Esophagus squamous epithelium (tissue), 5 donors: ENCODE results near the gene HNRNPA3. TPM values are rescaled to one million over a fixed set of nuclear protein-coding genes. Genes with fewer than 3 reads are reported as not detected.

Experiments
- DNase-seq: peaks from one replicate; lab custom pipeline; 2025; lab: John Stamatoyannopoulos, UW
- H3K27ac ChIP-seq, 4 donors: fragments of 200-600 bp; sonication (generic); one replicate each; pipeline ENCODE4 v1.5.1; 2016 to 2019; ENCODE audit warnings: mild to moderate bottlenecking in 1 of 4
- H3K27me3 ChIP-seq, 4 donors: fragments of 200-600 bp; sonication (generic); 1 replicate in 3 of 4; 2 replicates in 1 of 4; pipeline versions ENCODE4 v1.5.1 to v1.6.0; 2017 to 2021; ENCODE audit warnings: antibody characterized with exemption in 1 of 4
- H3K36me3 ChIP-seq, 3 donors: fragments of 200-600 bp; sonication (generic); one replicate each; pipeline ENCODE4 v1.5.1; 2016 to 2019
- H3K4me1 ChIP-seq, 3 donors: fragments of 200-600 bp; sonication (generic); one replicate each; pipeline ENCODE4 v1.5.1; 2017 to 2019
- H3K4me3 ChIP-seq, 4 donors: fragments of 200-600 bp; sonication (generic); 1 replicate in 3 of 4; 2 replicates in 1 of 4; pipeline ENCODE4 v1.5.1; 2016 to 2019; ENCODE audit warnings: mild to moderate bottlenecking in 2 of 4, moderate library complexity in 1 of 4
- H3K9me3 ChIP-seq, 3 donors: fragments of 200-600 bp; sonication (generic); one replicate each; pipeline ENCODE4 v1.5.1; 2016 to 2019
- CTCF ChIP-seq, 6 experiments: fragments of 450-650 bp in 4 of 6; fragments of 200-600 bp in 2 of 6; sonication (generic) in 2 of 6; IDR thresholded peaks; one replicate each; pipeline ENCODE4 v1.5.1; 2016 to 2019; ENCODE audit warnings: antibody characterized with exemption in 6 of 6, mild to moderate bottlenecking in 4 of 6, moderate library complexity in 4 of 6
- POLR2A ChIP-seq, 4 donors: fragments of 450-650 bp; IDR thresholded peaks; one replicate each; pipeline ENCODE4 v1.6.1; 2017; ENCODE audit warnings: antibody characterized with exemption in 4 of 4, mild to moderate bottlenecking in 4 of 4, moderate library complexity in 3 of 4
- WGBS, 2 donors: methylation state at CpG; one replicate each; pipeline ENCODE4 v1.1.5; 2018; 5-methylcytosine and 5-hydroxymethylcytosine counted together
- intact Hi-C: fragments of 100-400 bp; cut with DNase I; formaldehyde crosslinking; loops from one replicate; pipeline ENCODE4 v1.15.0; 2022
- total RNA-seq, 4 donors: library from RNA; depleted of rRNA; stranded (reverse); fragments of >200 nt; gene quantifications; one replicate each; pipeline ENCODE4 v1.1.0, GENCODE V29; 2016
- donor health status: DM: yes; HTN: yes; CAD: no.

HNRNPA3 gene
- total RNA-seq, 4 donors from 2014 or later: 34.9 to 78.2 (median 61.6) TPM

GRCh38 chr2:177242121-177242987 is 29.8 kb downstream of the HNRNPA3 start:
- no peak for DNase-seq
- H3K4me1 ChIP-seq: peaks cover 65 to 100% (median 93%) of the 10 kb centered on the region in 3 donors
- no peaks in the 10 kb centered on the region for H3K9me3 ChIP-seq
- H3K27ac ChIP-seq: peak overlapping the region; percentile 72 to 89 (median 87)
- TF ChIP-seq POLR2A (IDR thresholded peaks at IDR 0.05) (no peak), CTCF (IDR thresholded peaks at IDR 0.05) (no peak)
- peak overlapping the region in 3 of 4 donors; percentile 4 to 22 (median 10) for H3K4me3 ChIP-seq
- WGBS, 2 donors: 16 to 18% methylated on average over 5 of the region's 5 CpGs
- H3K36me3 ChIP-seq: peaks cover 0 to 20% (median 3%) of the 10 kb centered on the region in 3 donors
- H3K27me3 ChIP-seq: no peaks in the 10 kb centered on the region
- intact Hi-C loops: no loop called here

- Histone ChIP-seq H3K9me3 (no peaks in the 10 kb centered on the region), H3K4me3 (peak overlapping the region in 1 of 4 donors; percentile 22), H3K27me3 (no peaks in the 10 kb centered on the region), H3K27ac (peak overlapping the region; percentile 72 to 89 (median 87)), H3K36me3 (peaks cover 0 to 16% (median 3%) of the 10 kb centered on the region in 3 donors), H3K4me1 (peaks cover 72 to 100% (median 93%) of the 10 kb centered on the region in 3 donors)
- TF ChIP-seq POLR2A (IDR thresholded peaks at IDR 0.05) (no peak), CTCF (IDR thresholded peaks at IDR 0.05) (no peak)
- WGBS, 2 donors: 67 to 71% methylated on average over 3 of the region's 3 CpGs
- no peak for DNase-seq
- intact Hi-C loops: no loop called here
These were observed 30.5 kb downstream of the HNRNPA3 start for GRCh38 chr2:177243073-177243472.

- peaks cover 71 to 100% (median 93%) of the 10 kb centered on the region in 3 donors for H3K4me1 ChIP-seq
- intact Hi-C loops: no loop called here
- no peak for DNase-seq
- H3K27ac ChIP-seq: peak overlapping the region; percentile 72 to 89 (median 87)
- no peaks in the 10 kb centered on the region for H3K9me3 ChIP-seq
- TF ChIP-seq POLR2A (IDR thresholded peaks at IDR 0.05) (no peak), CTCF (IDR thresholded peaks at IDR 0.05) (no peak)
- peaks cover 3 to 21% (median 3%) of the 10 kb centered on the region in 3 donors for H3K36me3 ChIP-seq
- no peak overlapping the region for H3K4me3 ChIP-seq
- no peaks in the 10 kb centered on the region for H3K27me3 ChIP-seq
These were observed 30.9 kb downstream of the HNRNPA3 start for GRCh38 chr2:177243476-177243875.

GRCh38 chr2:177244244-177244771 is 31.7 kb downstream of the HNRNPA3 start:
- H3K27me3 ChIP-seq: no peaks in the 10 kb centered on the region
- no peak for DNase-seq
- H3K36me3 ChIP-seq: peaks cover 3 to 29% (median 4%) of the 10 kb centered on the region in 3 donors
- H3K4me3 ChIP-seq: no peak overlapping the region
- intact Hi-C loops: no loop called here
- no peak for TF ChIP-seq POLR2A (IDR thresholded peaks at IDR 0.05)
- no peak for TF ChIP-seq CTCF (IDR thresholded peaks at IDR 0.05)
- H3K27ac ChIP-seq: peak overlapping the region; percentile 59 to 89 (median 76)
- peaks cover 64 to 100% (median 90%) of the 10 kb centered on the region in 3 donors for H3K4me1 ChIP-seq
- no peaks in the 10 kb centered on the region for H3K9me3 ChIP-seq
- WGBS, 2 donors: 79 to 93% methylated on average over 5 to 6 of the region's 6 CpGs

GRCh38 chr2:177245010-177245422 is 32.4 kb downstream of the HNRNPA3 start:
- 12 to 13% methylated on average over 4 of the region's 4 CpGs for WGBS, 2 donors
- H3K27me3 ChIP-seq: no peaks in the 10 kb centered on the region
- intact Hi-C loops: no loop called here
- peaks cover 61 to 100% (median 83%) of the 10 kb centered on the region in 3 donors for H3K4me1 ChIP-seq
- no peak for TF ChIP-seq CTCF (IDR thresholded peaks at IDR 0.05)
- no peak for TF ChIP-seq POLR2A (IDR thresholded peaks at IDR 0.05)
- DNase-seq: no peak
- peaks cover 3 to 31% (median 4%) of the 10 kb centered on the region in 3 donors for H3K36me3 ChIP-seq
- no peak overlapping the region for H3K4me3 ChIP-seq
- H3K27ac ChIP-seq: peak overlapping the region; percentile 59 to 89 (median 78)
- H3K9me3 ChIP-seq: no peaks in the 10 kb centered on the region
